Loucy (cell line): ENCODE measurements around the gene KITLG.

Experiments used
- H2AFZ ChIP-seq: fragments of 200-600 bp; sonication (generic); 2 replicates; pipeline ENCODE4 v1.6.0; 2016; ENCODE audit warnings: antibody characterized with exemption, mild to moderate bottlenecking, low read length, moderate library complexity
- H3F3A ChIP-seq: fragments of 200-600 bp; 2 replicates; pipeline ENCODE4 v1.6.0; 2016; ENCODE audit warnings: antibody characterized with exemption, low read depth, mild to moderate bottlenecking
- H3K27me3 ChIP-seq: fragments of 200-600 bp; sonication (generic); 2 replicates; pipeline ENCODE4 v1.6.1; 2014; ENCODE audit warnings: low read length, mild to moderate bottlenecking; ENCODE audit not compliant: insufficient read depth, poor library complexity, severe bottlenecking
- H3K36me3 ChIP-seq: fragments of 200-600 bp; sonication (generic); 2 replicates; pipeline ENCODE4 v1.6.1; 2016; ENCODE audit warnings: low read length; ENCODE audit not compliant: insufficient read depth
- H3K4me1 ChIP-seq: fragments of 200-600 bp; sonication (generic); 2 replicates; pipeline ENCODE4 v1.5.1; 2014; ENCODE audit warnings: low read length, mild to moderate bottlenecking; ENCODE audit not compliant: insufficient read depth, poor library complexity, severe bottlenecking
- H3K4me2 ChIP-seq: fragments of 200-600 bp; sonication (generic); 2 replicates; pipeline ENCODE4 v1.6.0; 2014; ENCODE audit warnings: antibody characterized with exemption, low read length, low read depth, mild to moderate bottlenecking; ENCODE audit not compliant: poor library complexity, severe bottlenecking
- H3K4me3 ChIP-seq: fragments of 200-600 bp; sonication (generic); 2 replicates; pipeline ENCODE4 v1.5.1; 2014; ENCODE audit warnings: low read length, mild to moderate bottlenecking, mixed read lengths; ENCODE audit not compliant: poor library complexity, severe bottlenecking
- H3K79me2 ChIP-seq: fragments of 200-600 bp; sonication (generic); 2 replicates; pipeline ENCODE4 v1.6.1; 2014; ENCODE audit warnings: low read length; ENCODE audit not compliant: insufficient read depth
- H3K9ac ChIP-seq: fragments of 200-600 bp; sonication (generic); 2 replicates; pipeline ENCODE4 v1.6.0; 2014; ENCODE audit warnings: mild to moderate bottlenecking, low read depth, low read length, moderate library complexity; ENCODE audit not compliant: poor library complexity, severe bottlenecking
- H3K9me2 ChIP-seq: fragments of 200-600 bp; sonication (generic); replicated peaks from 2 replicates; pipeline ENCODE4 v1.6.1; 2016; ENCODE audit warnings: low read depth, low read length, mixed read lengths
- H3K9me3 ChIP-seq: fragments of 200-600 bp; sonication (generic); 2 replicates; pipeline ENCODE4 v1.6.1; 2014; ENCODE audit warnings: mild to moderate bottlenecking, antibody characterized with exemption, low read length, low read depth; ENCODE audit not compliant: insufficient read depth
- H4K20me1 ChIP-seq: fragments of 200-600 bp; sonication (generic); 2 replicates; pipeline ENCODE4 v1.6.0; 2014; ENCODE audit warnings: antibody characterized with exemption, low read length, mild to moderate bottlenecking; ENCODE audit not compliant: insufficient read depth, poor library complexity, severe bottlenecking
- CTCF ChIP-seq: fragments of 200-600 bp; sonication (generic); conservative IDR thresholded peaks from 2 replicates; pipeline ENCODE4 v1.5.1; 2014; ENCODE audit warnings: mild to moderate bottlenecking, antibody characterized with exemption, low read length
- EZH2phosphoT487 ChIP-seq: fragments of 200-600 bp; IDR thresholded peaks from 2 replicates; pipeline ENCODE4 v1.6.1; 2018; ENCODE audit warnings: antibody characterized with exemption, mild to moderate bottlenecking, moderate library complexity, borderline replicate concordance

Gene KITLG

DNA sequence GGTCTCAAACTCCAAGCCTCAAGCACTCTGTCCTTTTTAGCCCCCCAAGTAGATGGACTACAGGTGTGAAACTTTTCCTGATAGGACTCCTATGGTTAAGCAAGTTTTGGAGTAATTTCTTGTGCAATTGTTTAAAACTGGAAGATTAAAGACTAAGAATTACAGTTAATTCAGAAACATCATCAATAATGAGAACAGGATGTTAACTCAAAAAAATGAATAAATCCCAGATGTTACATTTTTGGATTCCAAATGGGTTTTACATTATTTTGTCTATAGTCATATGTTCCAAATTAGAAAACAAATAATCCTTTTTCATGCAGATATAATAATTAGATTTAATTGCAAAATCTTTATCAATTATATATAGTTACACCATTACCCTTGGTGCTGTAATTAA is 24.4 kb upstream of the KITLG start:
- Histone ChIP-seq H3K4me2 (no peak overlapping the region), H2AFZ (no peak overlapping the region), H3F3A (no peaks in the 10 kb centered on the region), H3K27me3 (no peaks in the 10 kb centered on the region), H3K4me3 (no peak overlapping the region), H3K9me2 (no peaks in the 10 kb centered on the region), H4K20me1 (no peaks in the 10 kb centered on the region), H3K9ac (no peak overlapping the region), H3K36me3 (no peaks in the 10 kb centered on the region), H3K4me1 (no peaks in the 10 kb centered on the region), H3K79me2 (no peaks in the 10 kb centered on the region), H3K9me3 (no peaks in the 10 kb centered on the region)
- TF ChIP-seq EZH2phosphoT487, result no peak
- no peak for TF ChIP-seq CTCF

- Histone ChIP-seq H3K4me3 (no peak overlapping the region), H3K27me3 (no peaks in the 10 kb centered on the region), H3K9me3 (no peaks in the 10 kb centered on the region), H3K4me2 (no peak overlapping the region), H4K20me1 (no peaks in the 10 kb centered on the region), H3K79me2 (no peaks in the 10 kb centered on the region), H3K9ac (no peak overlapping the region), H3K36me3 (no peaks in the 10 kb centered on the region), H2AFZ (no peak overlapping the region), H3K4me1 (no peaks in the 10 kb centered on the region), H3F3A (no peaks in the 10 kb centered on the region), H3K9me2 (no peaks in the 10 kb centered on the region)
- TF ChIP-seq EZH2phosphoT487, result no peak
- TF ChIP-seq CTCF, result no peak
These were observed 20.0 kb upstream of the KITLG start for GRCh38 chr12:88600272-88600671.

- H3F3A ChIP-seq, result no peaks in the 10 kb centered on the region
- no peak overlapping the region for H3K9ac ChIP-seq
- H3K27me3 ChIP-seq, result no peaks in the 10 kb centered on the region
- H3K9me3 ChIP-seq, result no peaks in the 10 kb centered on the region
- H3K9me2 ChIP-seq, result no peaks in the 10 kb centered on the region
- H4K20me1 ChIP-seq, result no peaks in the 10 kb centered on the region
- no peak overlapping the region for H3K4me3 ChIP-seq
- H3K4me1 ChIP-seq, result no peaks in the 10 kb centered on the region
- H3K36me3 ChIP-seq, result no peaks in the 10 kb centered on the region
- H2AFZ ChIP-seq, result no peak overlapping the region
- H3K4me2 ChIP-seq, result no peak overlapping the region
- TF ChIP-seq CTCF (no peak), EZH2phosphoT487 (no peak)
- no peaks in the 10 kb centered on the region for H3K79me2 ChIP-seq
These were observed 17.1 kb upstream of the KITLG start for GRCh38 chr12:88597365-88597764.
